ENCODE results near the gene ANKH.

Gene ANKH

DNA sequence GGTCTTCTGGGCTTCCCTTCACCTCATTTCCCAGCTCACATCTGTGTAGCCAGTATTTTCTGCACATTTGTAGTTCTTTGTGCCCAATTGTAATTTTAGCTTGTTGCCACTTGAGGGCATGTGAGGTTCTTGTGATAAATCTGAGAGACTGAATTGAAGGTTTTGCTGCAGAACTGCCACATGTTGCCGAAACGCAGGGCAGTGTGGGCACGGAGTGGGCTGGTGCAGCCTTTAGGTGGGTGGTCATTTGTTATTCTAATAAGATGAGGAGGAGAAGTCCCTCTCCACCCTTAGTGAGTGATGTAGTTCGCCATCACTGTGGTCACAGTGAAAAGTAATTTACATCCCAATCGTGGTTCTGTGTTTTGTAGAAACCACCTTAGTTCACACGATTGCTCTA lies 185.8 kb downstream of the ANKH start:
- DNase-seq (ENCODE audit: low spot score) = peak; percentile 66

DNA sequence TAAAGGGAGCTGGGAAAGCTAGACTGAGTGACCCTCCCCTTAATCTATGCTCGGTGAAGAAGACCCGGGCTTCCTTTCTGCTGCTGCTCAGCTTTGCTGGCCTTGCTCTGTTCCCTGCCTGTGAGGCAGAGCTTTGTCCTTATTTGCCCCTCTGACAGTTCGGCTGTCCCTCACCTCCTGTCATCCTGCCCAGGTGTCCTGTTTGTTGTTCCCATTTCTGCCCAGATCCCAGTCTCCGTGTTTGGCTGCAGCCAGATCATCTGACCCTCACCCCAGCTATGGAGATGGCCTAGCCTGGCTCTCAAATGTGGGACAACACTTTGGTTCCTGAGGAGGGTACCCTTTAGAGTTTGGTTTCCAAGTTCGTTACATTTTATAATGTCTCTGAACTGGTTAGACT lies 186.8 kb downstream of the ANKH start:
- DNase-seq (ENCODE audit: low spot score) = no peak

DNA sequence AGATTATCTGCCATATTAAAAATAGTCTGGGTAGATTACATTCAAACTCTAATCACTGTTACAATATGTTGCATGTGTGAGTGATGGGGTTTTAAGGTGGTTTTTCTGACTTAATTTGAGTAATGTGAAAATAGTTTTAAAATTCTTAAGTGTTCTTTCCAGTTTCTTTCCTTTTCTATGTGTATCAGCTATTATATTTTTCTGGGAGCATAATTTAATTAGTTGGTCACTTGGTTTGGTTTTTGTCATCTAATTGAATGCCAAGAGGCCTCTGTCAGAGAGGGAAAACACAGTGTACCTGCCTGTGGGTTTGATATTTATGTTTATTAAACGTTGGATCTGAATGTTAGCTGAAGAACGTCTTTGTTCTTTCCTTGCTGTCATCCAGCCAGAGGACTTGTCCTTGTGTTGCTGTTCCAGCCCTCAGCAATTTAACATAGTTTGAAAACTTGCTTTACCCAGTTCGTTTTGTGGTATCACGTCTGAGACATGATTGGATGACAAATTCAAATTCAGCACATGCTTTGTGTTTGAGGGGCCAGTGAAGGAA lies 187.6 kb downstream of the ANKH start:
- no peak for DNase-seq (ENCODE audit: low spot score)

DNA sequence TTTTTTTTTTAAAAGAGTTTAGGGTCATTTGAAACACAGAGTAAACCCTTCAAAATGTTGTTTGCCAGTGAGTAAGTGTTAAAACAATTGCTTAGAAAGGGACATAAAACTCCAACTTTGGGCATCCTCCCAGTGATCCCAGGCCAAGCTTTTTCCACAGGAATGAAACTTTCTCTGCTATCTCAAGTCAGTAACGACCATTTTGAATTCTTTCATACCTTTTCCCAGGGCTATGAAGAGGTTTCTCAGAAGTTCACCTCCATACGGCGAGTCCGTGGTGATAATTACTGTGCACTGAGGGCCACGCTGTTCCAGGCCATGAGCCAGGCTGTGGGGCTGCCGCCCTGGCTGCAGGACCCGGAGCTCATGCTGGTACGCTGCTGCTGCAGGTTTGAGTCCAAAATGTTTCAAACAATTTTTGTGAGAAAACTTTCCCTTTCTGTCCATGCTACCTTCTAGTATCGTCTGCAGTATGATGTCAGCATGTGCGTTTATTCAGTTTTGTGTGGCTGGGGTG lies 190.3 kb downstream of the ANKH start:
- DNase-seq (ENCODE audit: low spot score) = no peak

DNA sequence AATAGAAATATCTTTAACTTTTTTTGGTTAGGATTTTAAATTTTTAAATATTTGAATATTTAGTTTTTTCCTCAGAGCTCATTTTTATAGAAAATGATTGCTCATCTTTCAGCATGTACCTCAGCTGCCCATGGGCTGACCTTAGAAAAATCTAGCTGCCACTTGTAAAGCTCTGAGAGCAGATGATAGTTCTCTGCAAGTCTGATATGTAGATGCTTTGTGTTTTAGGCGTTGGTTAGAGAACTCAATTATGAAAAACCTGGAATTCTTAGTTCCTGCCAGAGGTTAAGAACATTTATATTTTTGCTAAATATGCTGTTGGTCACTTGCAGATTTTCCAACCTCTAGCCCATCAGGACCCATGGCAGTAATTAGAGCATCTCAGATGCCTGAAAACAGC lies 192.0 kb downstream of the ANKH start:
- DNase-seq (ENCODE audit: low spot score) = no peak

DNA sequence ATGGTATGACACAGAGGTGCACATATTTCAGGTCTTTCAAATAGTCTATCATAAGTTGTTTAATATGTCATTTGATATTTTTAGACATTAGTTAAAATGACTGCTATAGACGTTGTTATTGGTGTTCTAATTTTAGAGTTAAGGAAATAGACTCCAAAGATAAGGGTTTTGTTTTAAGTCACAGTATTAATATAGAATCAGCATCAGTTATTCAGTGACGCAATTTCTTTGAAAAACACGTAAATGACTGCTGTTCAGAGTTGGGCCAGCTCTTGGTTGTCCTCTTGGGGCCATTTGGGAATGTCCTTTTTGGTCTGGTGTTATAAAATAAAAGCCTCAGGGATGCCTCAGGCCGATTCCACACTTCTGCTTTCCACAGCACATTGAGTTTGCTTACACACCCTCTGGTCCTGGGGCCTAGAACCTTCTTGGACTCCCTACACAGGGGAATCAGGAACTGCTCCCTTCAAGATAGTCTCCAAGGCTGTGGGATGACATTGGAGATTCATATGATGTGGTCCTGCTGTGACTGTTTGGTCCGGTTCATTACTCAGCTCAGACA lies 192.7 kb downstream of the ANKH start:
- no peak for DNase-seq (ENCODE audit: low spot score)

DNA sequence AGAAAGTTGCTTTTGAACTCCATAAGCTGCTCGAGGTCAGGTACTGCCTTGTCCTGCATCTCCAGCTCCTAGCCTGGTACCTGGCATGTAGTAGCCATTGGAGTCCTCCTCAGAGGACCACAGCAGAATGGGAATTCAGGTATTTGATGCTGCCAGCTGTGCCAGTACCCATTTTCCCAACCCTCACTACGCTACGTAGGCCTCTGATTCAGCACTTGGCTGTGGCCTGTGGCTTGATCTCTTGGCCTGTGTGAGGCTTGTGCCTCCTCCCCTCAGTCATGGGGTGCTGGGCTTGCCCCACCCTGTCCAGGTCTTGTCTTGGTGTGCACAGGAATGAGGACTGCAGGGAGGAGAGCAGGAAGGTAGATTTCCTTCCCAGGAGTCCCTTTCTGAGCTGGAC lies 195.3 kb downstream of the ANKH start:
- DNase-seq (ENCODE audit: low spot score) = no peak

DNA sequence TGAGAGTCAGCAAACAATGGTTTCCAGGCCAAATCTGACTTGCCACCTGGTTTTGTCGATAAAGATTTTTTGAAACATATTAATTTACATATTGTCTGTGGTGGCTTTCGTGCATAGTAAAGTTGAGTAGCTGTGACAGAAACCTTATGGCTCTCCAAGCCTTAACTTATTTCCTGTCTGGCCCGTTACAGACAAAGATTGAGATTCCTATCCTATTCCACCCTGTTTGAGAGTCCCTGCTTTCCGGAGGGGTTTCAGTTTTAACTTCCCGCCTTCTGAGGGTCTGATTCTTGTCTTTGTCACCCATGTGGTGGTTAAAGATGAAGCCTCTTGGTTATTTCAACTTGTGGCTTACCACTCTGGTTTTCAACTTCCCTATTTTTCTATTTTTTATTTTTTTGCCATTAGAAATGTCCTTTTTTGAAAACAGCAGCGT lies 195.7 kb downstream of the ANKH start:
- no peak for DNase-seq (ENCODE audit: low spot score)

DNA sequence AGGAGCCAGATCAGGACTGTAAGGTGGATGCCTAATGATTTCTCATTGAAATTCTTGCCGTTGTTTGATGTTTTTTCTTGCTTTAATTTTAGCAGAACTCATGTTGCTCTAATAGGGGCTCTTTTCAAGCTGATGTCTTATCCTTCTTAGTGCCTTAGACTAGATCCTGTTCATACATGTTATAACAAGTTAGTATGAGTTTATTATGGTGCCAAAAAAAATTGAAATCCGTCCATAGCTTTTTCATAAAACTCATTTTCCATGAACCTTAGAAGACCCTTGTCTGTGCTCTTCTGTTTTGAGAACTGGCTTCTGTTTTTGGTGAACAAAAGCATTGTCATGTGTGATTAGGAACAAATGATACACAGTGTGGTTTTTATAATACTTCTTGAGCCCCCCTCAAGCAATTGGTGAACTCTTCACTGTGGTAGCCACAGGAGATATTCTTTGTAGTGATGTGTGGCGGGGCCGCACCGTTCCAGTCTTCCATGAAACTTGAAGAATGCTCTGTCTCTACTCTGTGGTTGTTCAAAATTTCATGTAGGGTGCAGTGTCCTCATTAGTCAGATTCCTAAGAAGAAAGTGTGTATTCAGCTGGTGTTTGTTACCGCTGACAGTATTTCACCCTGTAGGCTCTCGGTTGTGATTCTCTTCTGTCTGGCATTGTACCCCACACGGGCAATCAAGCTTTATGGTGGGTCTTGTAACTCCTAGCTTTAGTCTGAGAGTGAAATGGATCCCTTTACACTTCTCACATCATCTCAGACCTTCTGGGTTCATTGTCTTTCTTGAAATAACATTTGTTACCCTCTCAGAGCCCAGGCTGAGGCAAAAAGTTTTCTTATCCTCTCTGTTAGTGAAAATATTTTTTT lies 196.4 kb downstream of the ANKH start:
- DNase-seq (ENCODE audit: low spot score) = no peak

DNA sequence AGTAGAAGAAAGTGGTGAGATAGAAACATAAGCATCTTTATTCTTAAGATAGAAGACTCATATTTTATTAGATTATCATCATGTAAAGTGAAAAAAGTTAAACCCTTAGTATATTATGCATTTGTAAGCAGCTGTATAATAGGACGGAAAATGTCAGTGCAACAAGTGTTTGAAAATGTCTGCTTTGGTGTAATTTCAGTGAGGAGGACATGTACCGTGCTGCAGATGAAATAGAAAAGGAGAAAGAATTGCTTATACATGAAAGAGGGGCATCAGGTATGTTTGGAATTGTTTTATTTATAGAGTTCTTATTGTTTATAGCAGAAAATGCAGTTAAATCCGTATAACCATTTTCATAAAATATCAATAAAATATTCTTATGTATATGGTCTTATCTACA lies 198.1 kb downstream of the ANKH start:
- no peak for DNase-seq (ENCODE audit: low spot score)

DNA sequence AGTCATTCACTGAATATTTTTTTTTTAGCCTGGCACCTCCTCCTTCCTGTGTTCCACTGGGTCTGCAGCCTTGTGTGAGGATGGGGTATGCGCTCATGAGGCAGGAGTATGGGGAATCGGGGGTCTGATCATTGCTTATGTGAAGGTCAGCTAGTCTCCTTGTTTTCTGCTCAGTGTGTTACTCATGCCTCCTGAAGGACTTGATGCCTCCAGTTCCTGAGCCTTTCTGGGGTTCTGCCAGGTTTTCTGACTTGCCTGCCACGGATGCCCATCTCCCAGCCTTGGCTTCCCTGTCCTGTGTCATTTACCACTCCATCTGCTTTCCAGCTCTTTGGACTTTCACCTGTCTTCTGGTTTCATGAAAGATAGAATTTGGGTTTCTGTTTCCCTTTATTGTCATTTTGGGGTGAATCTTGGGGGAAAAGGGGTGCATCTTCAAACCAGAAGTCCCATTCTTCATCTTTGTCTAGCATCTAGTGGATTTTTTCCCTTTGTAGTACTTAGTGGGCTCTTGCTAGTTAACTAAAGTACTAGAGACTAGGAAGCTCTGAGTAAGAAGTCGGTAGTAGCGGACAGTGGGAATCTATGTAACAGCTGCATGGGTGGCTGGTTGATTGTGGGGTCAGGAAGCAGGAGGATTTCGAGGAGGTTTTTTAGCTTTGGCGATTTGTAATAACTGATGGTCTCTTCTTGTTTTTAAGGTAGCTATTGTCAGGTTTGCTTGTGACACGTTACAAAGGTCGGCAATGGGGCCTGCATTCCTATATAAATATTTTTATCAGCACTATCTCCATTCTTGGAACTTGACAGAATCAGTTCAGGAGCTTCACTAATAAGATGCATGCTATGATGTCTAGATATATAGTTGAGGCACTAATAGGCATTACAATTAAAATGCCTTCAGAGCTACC lies 198.8 kb downstream of the ANKH start:
- no peak for DNase-seq (ENCODE audit: low spot score)

DNA sequence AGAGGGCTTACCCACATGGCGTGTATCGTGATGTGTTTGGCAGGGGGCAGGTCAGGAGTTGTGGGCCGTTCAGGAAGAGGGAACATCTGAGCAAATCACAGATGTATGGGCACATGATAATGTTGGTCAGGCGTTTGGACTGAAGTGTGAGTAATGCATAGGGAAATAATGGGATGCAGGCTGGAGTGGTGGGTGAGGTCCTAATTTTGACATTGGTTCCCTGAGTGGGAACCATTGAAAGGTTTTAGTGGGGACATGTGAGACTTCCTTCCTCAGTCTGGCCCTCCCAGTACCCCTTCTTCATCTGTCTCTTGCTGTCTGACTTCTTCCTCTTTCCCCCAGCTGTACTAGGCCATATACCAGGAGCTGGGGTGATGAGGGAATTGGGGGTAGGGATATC lies 199.5 kb downstream of the ANKH start:
- no peak for DNase-seq (ENCODE audit: low spot score)

DNA sequence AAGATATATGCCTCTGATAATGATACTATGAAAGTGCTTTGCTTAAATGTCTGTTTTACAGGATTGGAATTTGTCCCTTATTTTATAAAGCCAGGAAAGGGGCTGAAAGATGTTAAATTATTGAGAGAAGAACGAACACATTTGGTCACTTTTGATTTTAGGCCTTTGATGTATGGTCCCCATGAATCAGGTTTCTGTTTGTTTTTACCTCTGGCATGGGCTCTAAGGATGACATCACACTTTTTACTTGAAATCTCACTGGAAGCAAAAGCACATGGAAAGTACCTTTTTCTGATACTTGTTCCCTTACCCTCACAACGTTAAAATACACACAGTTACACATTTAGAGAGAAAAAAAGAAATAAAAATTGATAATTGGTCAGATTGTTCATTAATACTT lies 200.2 kb downstream of the ANKH start:
- DNase-seq (ENCODE audit: low spot score) = no peak

DNA sequence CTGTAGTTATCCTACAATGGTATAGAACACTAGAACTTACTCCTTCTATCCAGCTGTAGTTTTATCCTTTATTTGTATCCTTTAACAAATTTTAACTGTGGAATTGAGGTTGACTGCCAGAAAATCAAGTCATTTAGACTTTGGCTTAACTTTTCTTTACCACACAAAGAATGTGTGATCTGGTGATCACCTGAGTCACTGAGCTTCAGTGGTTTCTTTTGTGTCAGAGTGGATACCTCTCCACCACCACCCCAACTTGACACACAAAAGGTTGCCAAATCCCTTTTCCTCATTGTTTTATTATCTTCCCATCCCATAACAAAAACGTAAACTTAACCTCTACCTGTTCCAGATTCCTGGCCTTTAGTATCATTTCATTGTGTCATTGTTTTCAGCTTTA lies 201.6 kb downstream of the ANKH start:
- no peak for DNase-seq (ENCODE audit: low spot score)

DNA sequence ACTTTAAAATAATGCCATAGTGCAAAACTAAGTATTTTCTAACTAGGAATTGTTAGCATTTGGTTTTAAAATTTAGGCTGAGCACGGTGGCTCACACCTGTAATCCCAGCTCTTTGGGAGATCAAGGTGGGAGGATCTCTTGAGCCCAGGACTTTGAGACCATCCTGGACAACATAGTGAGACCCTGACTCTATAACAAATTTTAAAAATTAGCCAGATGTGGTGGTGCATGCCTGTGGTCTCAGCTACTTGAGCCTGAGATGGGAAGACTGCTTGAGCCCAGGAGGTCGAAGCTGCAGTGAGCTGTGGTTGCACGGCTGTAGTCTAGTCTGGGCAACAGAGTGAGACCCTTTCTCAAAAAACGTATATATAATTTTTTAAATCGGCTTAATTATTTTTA lies 202.2 kb downstream of the ANKH start:
- DNase-seq (ENCODE audit: low spot score) = no peak

DNA sequence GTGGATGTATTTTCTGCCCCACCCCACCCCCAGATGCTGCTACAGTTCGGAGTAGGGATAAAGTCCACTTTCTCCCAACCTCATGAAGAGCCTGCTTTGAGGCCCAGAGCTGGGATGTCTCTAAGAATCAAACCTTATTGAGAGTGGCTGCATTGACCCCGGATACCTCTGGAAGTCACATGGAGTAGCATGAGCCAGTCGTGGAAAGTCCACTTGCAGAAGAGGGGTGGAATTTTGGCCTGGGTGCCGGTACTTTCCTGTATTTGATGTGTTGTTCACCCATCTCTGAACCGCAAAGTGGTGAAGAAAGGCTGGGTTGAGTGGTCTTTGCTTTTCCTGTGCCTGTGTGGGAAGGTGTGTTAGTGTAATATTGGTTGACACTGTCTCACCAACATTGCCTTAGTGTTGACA lies 203.4 kb downstream of the ANKH start:
- no peak for DNase-seq (ENCODE audit: low spot score)

DNA sequence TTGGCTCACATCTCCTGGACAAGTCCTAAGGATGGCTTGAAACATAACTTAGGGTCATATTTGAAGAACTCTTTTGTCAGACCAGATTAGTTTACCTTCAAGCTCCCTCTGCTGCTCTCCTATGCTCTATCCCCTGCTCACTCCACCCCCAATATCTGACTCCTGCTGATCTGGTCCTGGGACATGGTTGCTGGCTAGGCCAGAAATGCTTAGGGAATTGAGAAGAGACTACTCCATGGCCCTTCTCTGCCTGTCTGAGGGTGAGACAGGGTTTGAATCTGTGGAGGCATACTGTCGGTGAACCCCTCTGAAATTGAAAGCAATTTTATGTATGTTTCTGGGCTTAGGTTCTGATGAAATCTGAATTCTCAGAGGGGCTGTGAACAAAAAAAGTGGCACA lies 203.8 kb downstream of the ANKH start:
- DNase-seq (ENCODE audit: low spot score) = no peak

DNA sequence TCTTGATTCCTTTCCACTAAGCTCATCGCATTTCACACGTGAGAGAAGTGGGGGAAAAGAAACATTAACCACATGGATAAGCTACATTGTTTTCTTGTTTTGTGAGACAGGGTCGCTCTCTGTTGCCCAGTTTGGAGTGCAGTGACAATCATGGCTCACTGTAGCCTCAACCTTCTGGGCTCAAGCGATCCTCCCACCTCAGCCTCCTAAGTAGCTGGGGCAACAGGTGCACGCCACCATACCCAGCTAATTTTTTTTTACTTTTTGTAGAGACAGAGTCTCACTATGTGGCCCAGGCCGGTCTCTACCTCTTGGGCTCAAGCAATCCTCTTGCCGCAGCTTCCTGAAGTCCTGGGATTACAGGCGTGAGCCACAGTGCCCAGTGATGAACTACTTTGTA lies 204.3 kb downstream of the ANKH start:
- no peak for DNase-seq (ENCODE audit: low spot score)

DNA sequence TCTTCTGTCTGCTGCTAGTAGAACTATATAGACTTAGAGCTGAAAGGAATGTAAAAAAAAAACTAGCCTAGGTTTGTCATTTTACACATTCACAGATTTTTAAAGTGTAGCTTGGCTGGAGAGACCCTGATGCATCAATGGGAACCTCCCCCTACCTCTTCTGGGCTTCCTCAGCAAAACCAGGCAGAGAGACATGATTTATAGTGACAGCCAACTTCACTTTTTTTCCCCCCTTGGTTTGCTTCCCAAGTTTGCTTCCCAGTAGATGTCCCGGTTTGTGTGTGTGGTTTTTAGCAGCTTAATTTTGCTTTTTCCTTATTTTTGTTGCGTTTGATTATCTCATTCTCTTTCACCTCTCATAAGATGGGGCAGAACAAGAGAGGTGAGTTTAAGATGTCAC lies 205.2 kb downstream of the ANKH start:
- DNase-seq (ENCODE audit: low spot score) = no peak

DNA sequence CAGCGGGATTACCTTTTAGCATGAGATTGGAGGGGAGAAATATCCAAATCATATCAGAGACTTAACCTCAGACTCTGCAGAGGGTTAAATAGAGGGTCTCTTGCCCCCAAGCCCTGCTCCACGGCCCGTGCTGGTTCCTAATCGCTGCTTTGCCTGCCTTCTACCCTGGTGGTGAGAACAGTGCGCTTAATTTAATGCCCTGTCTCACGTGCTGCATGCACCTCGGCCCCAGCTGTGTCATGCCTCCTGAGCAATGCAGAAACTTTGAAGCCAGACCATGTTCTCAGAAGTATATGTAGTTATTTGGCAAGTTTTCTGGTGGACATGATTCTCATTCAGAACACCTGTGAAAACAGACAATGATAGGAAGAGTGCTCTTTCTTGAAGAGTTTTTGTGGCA lies 205.6 kb downstream of the ANKH start:
- DNase-seq (ENCODE audit: low spot score) = peak; percentile 45

DNA sequence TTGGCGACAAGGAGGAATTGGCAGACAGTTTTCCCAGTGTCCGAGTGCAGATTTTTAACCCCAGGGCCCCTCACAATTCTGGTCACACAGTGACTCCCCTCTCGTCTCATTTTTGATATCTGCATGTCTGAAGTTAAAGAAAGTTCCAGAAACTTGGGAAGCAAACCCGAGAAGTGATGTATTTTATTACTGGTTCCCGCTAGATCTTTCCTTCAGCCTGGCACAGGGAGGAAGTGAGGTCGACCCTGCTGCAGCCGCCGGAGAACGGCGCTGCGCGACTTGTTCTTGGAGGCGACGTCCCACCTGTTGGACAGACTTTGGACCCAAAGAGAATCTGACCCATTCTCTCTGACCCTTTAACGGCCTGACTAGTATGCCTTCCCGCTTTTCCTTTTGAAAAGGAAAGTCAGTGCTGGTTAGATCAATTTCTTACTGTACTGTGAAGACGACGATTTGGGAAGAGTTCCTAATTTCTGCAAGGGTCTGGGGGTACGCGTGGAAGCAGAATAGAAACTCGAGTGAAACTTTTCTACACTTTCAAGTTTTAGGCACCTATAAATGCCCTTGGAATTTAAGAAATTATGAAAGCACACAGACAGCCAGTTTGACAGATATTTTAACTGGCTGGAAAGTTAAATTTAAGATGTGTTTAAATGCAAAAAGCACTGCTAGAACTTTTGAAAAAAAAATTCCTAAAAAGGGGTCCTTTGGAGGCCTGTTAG lies 206.3 kb downstream of the ANKH start:
- peak; percentile 56 for DNase-seq (ENCODE audit: low spot score)

Data from SW480 (cell line).